GM19193 (cell line): ENCODE measurements around the gene WTIP.

ENCODE experiments used
- POLR2A ChIP-seq: IDR thresholded peaks from 4 replicates; pipeline ENCODE4 v1.6.1; 2011; ENCODE audit not compliant: insufficient read depth, insufficient read length; ENCODE audit errors: extremely low read depth

The WTIP gene

GRCh38 chr19:34519602-34520001, 38.0 kb downstream of the WTIP start:
- no peak for TF ChIP-seq POLR2A

DNA sequence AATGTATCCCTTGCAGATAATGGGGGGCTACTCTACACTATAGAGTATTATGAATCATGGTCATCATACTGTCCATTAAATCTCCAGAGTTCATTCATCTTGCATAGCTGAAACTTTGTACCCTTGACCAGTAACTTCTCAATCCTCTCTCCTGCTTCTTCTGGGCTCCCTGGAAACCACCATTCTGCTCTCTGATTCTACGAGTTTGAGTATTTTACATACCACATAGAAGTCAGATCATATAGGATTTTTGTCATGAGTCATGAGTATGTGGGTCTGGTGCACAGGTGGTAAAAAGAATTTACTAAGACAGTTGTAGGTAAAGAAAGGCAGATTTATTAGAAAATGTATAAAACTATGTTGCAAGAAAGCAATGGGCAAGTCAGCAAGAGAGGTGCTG, 41.9 kb downstream of the WTIP start:
- TF ChIP-seq POLR2A = no peak

- TF ChIP-seq POLR2A = no peak
Observed at GRCh38 chr19:34525001-34525400, 43.4 kb downstream of the WTIP start.

DNA sequence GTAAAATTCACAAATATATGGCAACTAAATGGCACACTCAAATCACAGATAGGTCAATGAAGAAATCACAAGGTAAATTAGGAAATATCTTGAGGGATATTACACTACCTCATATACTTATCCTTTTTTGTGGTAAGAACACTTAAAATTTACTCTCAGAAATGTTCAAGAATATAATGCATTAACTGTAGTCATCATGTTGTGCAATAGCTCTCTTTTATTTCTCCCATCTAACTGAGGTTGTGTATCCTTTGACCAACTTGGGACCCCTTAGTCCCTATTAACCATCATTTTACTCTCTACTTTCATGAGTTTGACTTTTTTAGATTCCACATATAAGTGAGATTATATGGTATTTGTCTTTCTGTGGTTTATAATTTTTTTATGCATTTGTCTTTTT, 52.6 kb downstream of the WTIP start:
- no peak for TF ChIP-seq POLR2A

GRCh38 chr19:34539396-34539795, 57.8 kb downstream of the WTIP start:
- TF ChIP-seq POLR2A = no peak

GRCh38 chr19:34540811-34541557, 59.4 kb downstream of the WTIP start:
- no peak for TF ChIP-seq POLR2A

DNA sequence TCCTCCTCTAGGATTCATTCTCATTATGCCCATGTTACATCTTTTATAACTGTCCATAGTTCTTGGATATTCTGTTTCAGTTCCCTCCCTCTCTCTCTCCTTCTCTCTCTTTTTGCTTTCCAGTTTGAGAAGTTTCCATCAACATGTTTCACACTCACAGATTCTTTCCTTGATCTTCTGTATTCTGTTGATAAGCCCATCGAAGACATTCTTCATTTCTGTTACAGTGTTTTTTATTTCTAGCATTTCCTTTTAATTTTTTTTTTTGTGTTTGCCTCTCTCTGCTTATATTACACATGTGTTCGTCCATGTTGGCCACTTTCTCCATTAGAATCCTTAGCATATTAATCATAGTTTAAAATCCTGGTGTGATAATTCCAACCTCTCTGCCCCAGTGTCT, 68.3 kb downstream of the WTIP start:
- TF ChIP-seq POLR2A = no peak

DNA sequence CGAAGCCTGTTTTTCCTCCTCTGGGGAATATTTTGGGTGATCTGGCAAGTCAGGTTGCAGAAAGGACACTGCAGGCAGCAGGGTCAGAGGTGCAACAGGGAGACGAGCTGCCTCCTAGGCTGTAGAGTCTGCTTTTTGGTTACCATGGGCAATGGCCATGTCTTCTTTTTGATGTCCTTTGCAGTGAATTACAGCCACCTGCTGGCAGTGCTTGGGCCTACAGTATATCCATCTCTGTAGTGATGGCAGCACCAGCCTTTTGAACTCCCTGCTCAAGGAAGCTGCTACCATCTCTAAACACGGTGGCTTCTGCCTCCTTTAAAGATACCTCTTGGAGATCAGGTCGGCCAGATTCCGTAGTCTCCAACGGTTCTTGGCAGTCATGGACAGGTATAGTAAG, 73.9 kb downstream of the WTIP start:
- TF ChIP-seq POLR2A = no peak

- TF ChIP-seq POLR2A = no peak
Observed at GRCh38 chr19:34556488-34556887, 74.9 kb downstream of the WTIP start.

DNA sequence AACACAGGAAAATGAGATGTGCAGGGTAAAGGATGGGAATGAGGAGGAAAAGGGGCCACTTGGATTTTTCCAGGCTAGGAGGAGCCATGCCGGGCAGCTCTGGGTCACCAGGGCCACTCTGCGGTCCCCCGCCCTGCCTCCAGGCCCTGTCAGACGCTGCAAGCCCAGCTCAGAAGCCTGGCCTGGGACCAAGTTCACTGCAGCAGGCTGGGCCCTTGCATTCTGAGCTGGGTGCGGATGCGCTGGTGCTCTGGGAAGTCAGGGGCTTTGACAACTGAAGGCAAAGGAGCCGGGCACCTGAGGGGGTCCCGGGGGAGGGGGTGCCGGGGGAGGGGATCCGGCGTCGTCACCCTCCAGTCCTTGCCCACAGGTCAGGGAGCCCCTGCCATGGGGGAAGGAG, 77.5 kb downstream of the WTIP start:
- TF ChIP-seq POLR2A = no peak

DNA sequence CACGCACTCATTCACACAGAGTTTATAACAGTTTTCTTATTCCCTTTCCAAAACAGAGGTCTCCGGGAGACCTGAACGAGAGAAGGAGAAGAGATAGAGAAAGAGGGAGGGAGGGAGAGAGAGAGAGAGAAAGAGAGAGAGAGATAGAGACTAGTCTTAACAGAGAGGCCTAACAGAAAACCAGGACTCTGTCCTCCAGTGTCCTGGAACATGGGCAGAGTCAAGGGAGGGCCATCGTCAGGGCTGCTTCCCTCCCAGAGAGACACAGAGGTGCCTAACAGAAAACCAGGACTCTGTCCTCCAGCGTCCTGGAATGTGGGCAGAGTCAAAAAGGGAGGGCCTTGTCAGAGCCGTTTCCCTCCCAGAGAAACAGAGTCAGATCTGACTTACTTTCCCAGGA, 78.7 kb downstream of the WTIP start:
- no peak for TF ChIP-seq POLR2A
